Measurements from ENCODE around the gene KCNN3.
A peak's percentile ranks its signal among the peaks of the same experiment; 100 is the strongest.

KCNN3 gene

GRCh38 chr1:154743526-154744036 is 126.5 kb downstream of the KCNN3 start:
- H3K4me3 ChIP-seq (ENCODE audit: low read depth, low read length): no peak overlapping the region

GRCh38 chr1:154742606-154743005 is 127.5 kb downstream of the KCNN3 start:
- H3K4me3 ChIP-seq (ENCODE audit: low read depth, low read length): no peak overlapping the region
- TF ChIP-seq CTCF (conservative IDR thresholded peaks at IDR 0.05; ENCODE audit: low read depth, low read length): no peak
- DNase-seq (ENCODE audit: low read depth): no peak

More at GRCh38 chr1:154743526-154744036, 126.5 kb downstream of the KCNN3 start:
- no peak for TF ChIP-seq CTCF (conservative IDR thresholded peaks at IDR 0.05; ENCODE audit: low read depth, low read length)
- no peak for DNase-seq (ENCODE audit: low read depth)

GRCh38 chr1:154741741-154742495 is 128.2 kb downstream of the KCNN3 start:
- peak; percentile 5 for TF ChIP-seq CTCF (conservative IDR thresholded peaks at IDR 0.05; ENCODE audit: low read depth, low read length)
- no peak for DNase-seq (ENCODE audit: low read depth)
- H3K4me3 ChIP-seq (ENCODE audit: low read depth, low read length): no peak overlapping the region

- H3K4me3 ChIP-seq (ENCODE audit: low read depth, low read length): no peak overlapping the region
- DNase-seq (ENCODE audit: low read depth): no peak
- TF ChIP-seq CTCF (conservative IDR thresholded peaks at IDR 0.05; ENCODE audit: low read depth, low read length): no peak
Observed at GRCh38 chr1:154741327-154741726, 128.8 kb downstream of the KCNN3 start.

GRCh38 chr1:154739654-154740053 is 130.4 kb downstream of the KCNN3 start:
- no peak for TF ChIP-seq CTCF (conservative IDR thresholded peaks at IDR 0.05; ENCODE audit: low read depth, low read length)
- H3K4me3 ChIP-seq (ENCODE audit: low read depth, low read length): no peak overlapping the region
- DNase-seq (ENCODE audit: low read depth): no peak

- H3K4me3 ChIP-seq (ENCODE audit: low read depth, low read length): no peak overlapping the region
- peak; percentile 80 for DNase-seq (ENCODE audit: low read depth)
Observed at GRCh38 chr1:154736841-154737240, 133.2 kb downstream of the KCNN3 start.

More at GRCh38 chr1:154736841-154737240, 133.2 kb downstream of the KCNN3 start:
- TF ChIP-seq CTCF (conservative IDR thresholded peaks at IDR 0.05; ENCODE audit: low read depth, low read length): no peak

All from choroid plexus epithelial cell (primary cell).